ENCODE measurements around the gene SORCS1. TPM values are rescaled to one million over a fixed set of nuclear protein-coding genes. Genes with fewer than 3 reads are reported as not detected.
A peak's percentile ranks its signal among the peaks of the same experiment; 100 is the strongest.

SORCS1 gene
- total RNA-seq, 1 experiment from 2014 or later, result 1.7 TPM

DNA sequence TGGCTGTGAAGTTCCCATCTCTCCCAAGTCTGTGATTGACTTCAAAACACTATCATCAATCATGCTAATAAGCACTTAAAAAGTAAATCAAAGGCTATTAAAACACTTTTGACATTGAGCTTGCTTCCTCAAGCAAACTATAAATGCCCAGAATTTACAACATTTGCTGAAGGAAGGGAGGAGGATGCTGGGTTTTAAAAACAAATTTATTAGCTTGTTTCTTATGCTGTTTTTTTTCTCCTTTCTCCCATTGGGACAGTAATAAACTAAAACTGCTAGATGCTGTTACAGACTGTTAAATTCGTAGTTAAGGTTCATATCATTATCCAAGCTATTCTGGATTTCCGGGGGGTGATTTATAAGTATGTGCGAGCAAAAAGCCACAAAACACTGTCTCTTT lies 250.5 kb downstream of the SORCS1 start:
- Mint-ChIP-seq H3K4me1 (peaks cover 52 to 60% of the 10 kb centered on the region in 2 experiments), H3K27me3 (ENCODE audit: low read depth) (peaks cover 21% of the 10 kb centered on the region), H3K36me3 (ENCODE audit: insufficient read depth in 1 of 3, low read depth in 3 of 3) (no peaks in the 10 kb centered on the region), H3K4me3 (peak overlapping the region in 1 of 2 experiments; percentile 58; a peak in 1 of 5 replicates), H3K9me3 (no peaks in the 10 kb centered on the region), H3K27ac (peak overlapping the region in 2 of 3 experiments; percentile 92 to 93; a peak in 4 of 7 replicates)
- Histone ChIP-seq H3K23me2 (ENCODE audit: insufficient read length, low read depth, low read length, poor library complexity, severe bottlenecking) (no peaks in the 10 kb centered on the region), H3T11ph (ENCODE audit: low read length) (no peak overlapping the region), H3K79me2 (ENCODE audit: insufficient read depth, low read length) (no peaks in the 10 kb centered on the region), H2AFZ (ENCODE audit: low read length) (no peak overlapping the region), H3K4me1 (ENCODE audit: insufficient read depth, low read length) (peaks cover 18% of the 10 kb centered on the region), H2BK15ac (ENCODE audit: low read depth, low read length) (no peak overlapping the region), H3K23ac (ENCODE audit: insufficient read length, low read depth, low read length) (no peak overlapping the region), H3K27me3 (ENCODE audit: insufficient read depth, low read length) (no peaks in the 10 kb centered on the region), H3K27ac (ENCODE audit: insufficient read length, low read depth, low read length) (no peak overlapping the region), H2BK120ac (ENCODE audit: low read depth, low read length, poor library complexity, severe bottlenecking) (no peak overlapping the region), H3K14ac (ENCODE audit: insufficient read depth, low read length) (no peak overlapping the region), H4K91ac (ENCODE audit: insufficient read length, low read depth, low read length) (no peak overlapping the region), H3K56ac (ENCODE audit: insufficient read length, low read depth, low read length) (no peak overlapping the region), H3K9ac (ENCODE audit: extremely low read depth, insufficient read length, low read length) (no peak overlapping the region), H2BK20ac (ENCODE audit: low read depth, low read length, poor library complexity, severe bottlenecking) (no peak overlapping the region), H4K20me1 (ENCODE audit: control insufficient read depth, insufficient read depth, insufficient read length) (no peaks in the 10 kb centered on the region), H2BK5ac (ENCODE audit: insufficient read length, low read length) (no peak overlapping the region), H3K9me3 (ENCODE audit: control insufficient read depth, low read depth, low read length) (no peaks in the 10 kb centered on the region), H4K5ac (ENCODE audit: insufficient read length, low read depth, low read length) (no peak overlapping the region), H3K4ac (ENCODE audit: low read depth, low read length) (no peak overlapping the region), H3K79me1 (ENCODE audit: insufficient read depth, low read depth, low read length, poor library complexity, severe bottlenecking) (no peaks in the 10 kb centered on the region), H2AK5ac (ENCODE audit: insufficient read length, low read length) (no peak overlapping the region), H3K18ac (ENCODE audit: insufficient read length, low read depth, low read length) (no peak overlapping the region), H4K8ac (replicated peaks; ENCODE audit: insufficient read length, low read depth, low read length) (no peak overlapping the region), H2BK12ac (ENCODE audit: insufficient read length, low read depth, low read length) (no peak overlapping the region), H3K4me2 (ENCODE audit: insufficient read depth, insufficient read length, low read length) (no peak overlapping the region)
- TF ChIP-seq, protein P1, sequence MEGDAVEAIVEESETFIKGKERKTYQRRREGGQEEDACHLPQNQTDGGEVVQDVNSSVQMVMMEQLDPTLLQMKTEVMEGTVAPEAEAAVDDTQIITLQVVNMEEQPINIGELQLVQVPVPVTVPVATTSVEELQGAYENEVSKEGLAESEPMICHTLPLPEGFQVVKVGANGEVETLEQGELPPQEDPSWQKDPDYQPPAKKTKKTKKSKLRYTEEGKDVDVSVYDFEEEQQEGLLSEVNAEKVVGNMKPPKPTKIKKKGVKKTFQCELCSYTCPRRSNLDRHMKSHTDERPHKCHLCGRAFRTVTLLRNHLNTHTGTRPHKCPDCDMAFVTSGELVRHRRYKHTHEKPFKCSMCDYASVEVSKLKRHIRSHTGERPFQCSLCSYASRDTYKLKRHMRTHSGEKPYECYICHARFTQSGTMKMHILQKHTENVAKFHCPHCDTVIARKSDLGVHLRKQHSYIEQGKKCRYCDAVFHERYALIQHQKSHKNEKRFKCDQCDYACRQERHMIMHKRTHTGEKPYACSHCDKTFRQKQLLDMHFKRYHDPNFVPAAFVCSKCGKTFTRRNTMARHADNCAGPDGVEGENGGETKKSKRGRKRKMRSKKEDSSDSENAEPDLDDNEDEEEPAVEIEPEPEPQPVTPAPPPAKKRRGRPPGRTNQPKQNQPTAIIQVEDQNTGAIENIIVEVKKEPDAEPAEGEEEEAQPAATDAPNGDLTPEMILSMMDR (conservative IDR thresholded peaks at IDR 0.05), result no peak
- WGBS (ENCODE audit: extremely low coverage, insufficient read length, low lambda C conversion rate), result no CpG with 5 or more reads among the region's 3 CpGs
- DNase-seq, result no peak

All from H9 (cell line).